ENCODE data around the gene CHST12.

DNA sequence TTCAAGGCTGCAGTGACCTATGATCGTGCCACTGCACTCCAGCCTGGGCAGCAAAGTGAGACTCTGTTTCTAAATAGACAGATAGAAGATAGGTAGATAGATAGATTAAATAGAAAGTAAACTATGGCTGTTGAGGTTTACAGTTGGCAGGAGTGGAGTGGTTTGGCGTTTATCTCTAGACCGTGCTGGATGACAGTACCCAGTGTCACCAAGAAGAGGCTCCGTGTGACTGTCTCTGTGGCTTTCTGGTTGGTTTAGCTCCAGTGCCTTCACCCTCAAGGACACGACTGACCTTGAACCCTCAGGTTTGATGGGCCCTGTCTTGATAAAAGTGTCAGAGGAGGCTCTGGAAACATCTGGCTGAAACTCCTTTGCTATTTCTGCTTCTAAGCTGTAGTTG lies 31.7 kb downstream of the CHST12 start:
- TF ChIP-seq, protein P1, sequence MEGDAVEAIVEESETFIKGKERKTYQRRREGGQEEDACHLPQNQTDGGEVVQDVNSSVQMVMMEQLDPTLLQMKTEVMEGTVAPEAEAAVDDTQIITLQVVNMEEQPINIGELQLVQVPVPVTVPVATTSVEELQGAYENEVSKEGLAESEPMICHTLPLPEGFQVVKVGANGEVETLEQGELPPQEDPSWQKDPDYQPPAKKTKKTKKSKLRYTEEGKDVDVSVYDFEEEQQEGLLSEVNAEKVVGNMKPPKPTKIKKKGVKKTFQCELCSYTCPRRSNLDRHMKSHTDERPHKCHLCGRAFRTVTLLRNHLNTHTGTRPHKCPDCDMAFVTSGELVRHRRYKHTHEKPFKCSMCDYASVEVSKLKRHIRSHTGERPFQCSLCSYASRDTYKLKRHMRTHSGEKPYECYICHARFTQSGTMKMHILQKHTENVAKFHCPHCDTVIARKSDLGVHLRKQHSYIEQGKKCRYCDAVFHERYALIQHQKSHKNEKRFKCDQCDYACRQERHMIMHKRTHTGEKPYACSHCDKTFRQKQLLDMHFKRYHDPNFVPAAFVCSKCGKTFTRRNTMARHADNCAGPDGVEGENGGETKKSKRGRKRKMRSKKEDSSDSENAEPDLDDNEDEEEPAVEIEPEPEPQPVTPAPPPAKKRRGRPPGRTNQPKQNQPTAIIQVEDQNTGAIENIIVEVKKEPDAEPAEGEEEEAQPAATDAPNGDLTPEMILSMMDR (IDR thresholded peaks at IDR 0.05; ENCODE audit: poor library complexity) = no peak
- TF ChIP-seq EZH2 (IDR thresholded peaks at IDR 0.05; ENCODE audit: borderline replicate concordance) = no peak
- TF ChIP-seq EZH2phosphoT487 (IDR thresholded peaks at IDR 0.05; ENCODE audit: low read depth, severe bottlenecking, unreplicated experiment) = no peak

Measured in hepatocyte (in vitro differentiated cells).